GM21447 (cell line): ENCODE results near the gene MCM9.
"Not testable (repeated sequence)": the region's sequence is repeated elsewhere in the genome, so short reads cannot be mapped to it uniquely, and the experiment has no call there.

Source experiments
- ATAC-seq: cut with Tn5 transposase; IDR thresholded peaks from one replicate; pipeline ENCODE4 v1.9.1; 2021; ENCODE audit not compliant: unreplicated experiment

MCM9 gene

GRCh38 chr6:118771253-118771652 is 163.7 kb downstream of the MCM9 start:
- ATAC-seq: no peak

- no peak for ATAC-seq
Measured at GRCh38 chr6:118770835-118771234, 164.1 kb downstream of the MCM9 start.

DNA sequence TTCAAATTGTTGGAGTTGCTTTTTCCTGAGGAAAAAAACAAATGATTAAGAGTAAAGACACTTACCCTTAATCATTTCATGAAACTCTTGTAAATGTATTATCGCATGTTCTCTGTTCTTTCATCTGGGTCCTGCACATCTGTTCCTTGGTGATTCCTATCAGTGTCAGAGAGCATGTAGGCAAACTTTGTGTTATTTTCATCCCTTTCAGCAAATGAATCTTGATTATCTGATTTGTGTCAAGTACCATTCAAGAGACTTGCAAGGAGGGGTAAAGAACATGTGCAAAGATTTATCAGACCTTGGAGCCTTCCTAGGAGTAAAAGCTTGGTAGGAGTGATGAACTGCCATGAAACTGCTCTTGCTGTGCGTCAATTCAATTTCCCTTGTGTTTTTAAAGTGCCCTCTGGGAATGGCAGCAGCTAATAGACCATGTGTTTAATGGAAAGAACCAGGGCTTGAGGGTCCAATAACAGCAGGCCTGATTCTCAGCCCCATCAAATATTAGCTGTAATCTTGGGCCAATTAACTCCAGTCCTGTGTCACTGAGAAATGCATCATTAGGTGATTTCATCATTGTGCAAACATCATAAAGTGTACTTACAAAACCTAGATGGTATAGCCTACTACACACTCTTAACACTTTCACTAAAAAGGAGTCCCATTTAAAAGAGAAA is 164.7 kb downstream of the MCM9 start:
- ATAC-seq: no peak

GRCh38 chr6:118768904-118769325 is 166.0 kb downstream of the MCM9 start:
- ATAC-seq: no peak

GRCh38 chr6:118768441-118768840 is 166.5 kb downstream of the MCM9 start:
- no peak for ATAC-seq

DNA sequence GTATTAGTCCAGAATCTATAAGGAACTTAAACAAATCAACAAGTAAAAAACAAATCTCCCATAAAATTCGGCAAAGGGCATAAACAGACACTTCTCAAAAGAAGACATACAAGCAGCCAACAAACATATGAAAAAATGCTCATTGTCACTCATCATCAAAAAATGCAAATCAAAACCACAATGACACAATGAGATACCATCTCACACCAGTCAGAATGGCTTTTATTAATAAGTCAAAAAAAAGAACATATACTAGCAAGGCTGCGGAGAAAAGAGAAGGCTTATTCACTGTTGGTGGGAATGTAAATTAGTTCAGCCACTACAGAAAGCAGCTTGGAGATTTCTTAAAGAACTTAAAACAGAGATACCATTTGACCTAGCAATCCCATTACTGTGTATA is 169.6 kb downstream of the MCM9 start:
- ATAC-seq: not testable (repeated sequence)

DNA sequence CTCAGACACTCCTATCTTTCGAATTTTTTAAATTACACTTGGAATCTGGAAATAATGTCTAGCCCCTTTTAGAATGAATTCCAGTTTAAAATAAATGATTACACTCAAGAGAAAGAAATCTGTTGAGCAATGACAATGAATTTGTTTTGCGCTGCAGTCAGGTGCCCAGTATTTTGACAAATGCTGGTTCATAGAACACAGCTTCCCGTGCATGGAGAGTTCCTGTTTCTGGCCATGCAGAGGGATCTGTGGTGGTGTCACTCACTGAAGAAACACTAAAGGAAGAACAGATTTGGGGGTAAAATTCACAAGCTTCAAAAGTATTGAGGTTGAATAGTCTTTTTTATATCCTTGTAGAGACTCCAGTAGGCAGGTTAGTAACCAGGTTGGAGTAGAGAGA is 170.2 kb downstream of the MCM9 start:
- no peak for ATAC-seq
